Liver (tissue), 2 donors: Measurements from ENCODE around the gene ELOB.

ENCODE experiments used
- JUND ChIP-seq, 2 donors: IDR thresholded peaks; 2 replicates each; pipeline ENCODE4 v1.6.1; 2016; ENCODE audit warnings: antibody characterized with exemption in 2 of 2
- MAX ChIP-seq: IDR thresholded peaks from 2 replicates; pipeline ENCODE4 v1.6.1; 2016; ENCODE audit warnings: antibody characterized with exemption
- RAD21 ChIP-seq, 2 donors: IDR thresholded peaks; 2 replicates each; pipeline ENCODE4 v1.6.1; 2016; ENCODE audit warnings: antibody characterized with exemption in 2 of 2, mild to moderate bottlenecking in 2 of 2
- donor health status: healthy.

- TF ChIP-seq MAX: no peak
- no peak for TF ChIP-seq RAD21 (IDR thresholded peaks at IDR 0.05)
- TF ChIP-seq JUND (IDR thresholded peaks at IDR 0.05): no peak
These were observed 41.3 kb upstream of the ELOB start for GRCh38 chr16:2818272-2818876.
